NCI-H146 treated with DMSO at 0.1 percent for 48 hours (cell line): Measurements from ENCODE around the gene KRT75.

Source experiments
- DNase-seq: peaks from one replicate; lab custom pipeline; 2025; ENCODE audit not compliant: unreplicated experiment; lab: John Stamatoyannopoulos, UW

Gene KRT75

DNA sequence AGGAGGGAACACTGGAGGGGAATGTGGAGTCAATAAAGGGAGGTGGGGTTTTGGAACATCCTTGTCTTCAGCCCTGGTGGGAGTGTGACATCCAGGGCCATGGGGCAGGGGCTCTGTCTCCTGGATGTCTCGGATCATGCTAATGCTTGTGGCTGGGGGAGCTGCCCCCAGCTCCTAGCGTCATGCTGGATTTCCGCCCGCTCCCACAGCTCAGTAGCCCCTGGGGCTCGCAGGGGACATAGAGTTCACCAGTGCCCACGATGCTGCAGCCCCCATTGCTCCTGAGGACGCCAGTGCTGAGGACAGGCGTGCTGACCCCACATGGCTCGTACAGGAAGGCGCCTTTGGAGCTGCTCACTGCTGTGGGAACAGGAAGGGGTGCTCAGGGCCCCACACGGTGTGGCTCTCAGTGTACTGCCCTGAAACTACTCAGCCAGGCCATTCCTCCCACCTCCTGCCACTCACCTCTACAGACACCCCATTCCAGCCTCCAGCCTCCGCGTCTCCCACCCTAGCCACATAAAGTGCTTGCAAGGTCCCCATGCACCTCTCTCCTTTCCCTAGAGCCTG, 39.2 kb downstream of the KRT75 start:
- DNase-seq, result no peak

- DNase-seq, result no peak
Measured at GRCh38 chr12:52392465-52393007, 41.6 kb downstream of the KRT75 start.

- no peak for DNase-seq
Measured at GRCh38 chr12:52391618-52392002, 42.6 kb downstream of the KRT75 start.

DNA sequence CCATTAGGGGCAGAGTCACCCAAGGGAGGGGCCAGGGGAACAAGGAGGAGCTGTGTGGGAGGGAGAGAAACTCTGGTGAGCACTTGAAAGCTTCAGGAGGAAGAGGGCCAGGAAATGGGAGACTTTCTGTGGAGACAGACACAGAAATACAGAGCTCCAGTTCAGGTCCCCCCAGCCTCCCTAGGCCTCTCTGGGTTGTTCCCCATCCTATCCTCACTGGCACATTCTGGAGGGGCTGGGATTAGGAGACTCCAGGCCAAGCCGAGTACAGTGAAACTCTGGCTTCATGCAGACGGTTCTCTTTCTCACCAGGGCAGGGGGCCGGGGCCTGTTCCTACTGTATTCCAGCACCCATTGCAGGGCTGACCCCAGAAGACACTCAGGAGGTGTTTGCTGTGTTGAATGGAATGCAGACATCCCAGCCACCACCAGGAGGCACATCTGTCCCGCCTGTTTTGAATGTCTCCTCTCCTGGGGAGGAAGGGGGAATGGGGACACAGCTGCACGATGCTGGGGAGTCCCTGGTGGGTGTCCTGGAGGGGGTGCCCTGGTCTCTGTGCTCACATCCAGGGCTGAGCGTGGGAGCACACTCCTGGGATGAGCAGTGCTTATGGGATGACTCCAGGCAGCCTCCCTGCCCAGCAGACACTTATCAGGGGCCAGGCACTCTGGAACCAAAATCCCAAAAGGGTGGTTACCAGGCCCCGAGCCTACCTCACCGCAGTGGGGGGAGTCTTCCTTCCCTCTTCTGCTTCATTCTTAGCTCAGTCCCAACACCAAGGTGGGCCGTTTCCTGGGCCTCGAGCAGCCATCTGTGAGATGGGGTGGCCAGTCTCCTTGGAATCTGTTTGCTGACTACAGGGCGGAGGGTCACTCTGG, 43.2 kb downstream of the KRT75 start:
- DNase-seq, result no peak

- DNase-seq, result no peak
Measured at GRCh38 chr12:52389313-52390207, 44.6 kb downstream of the KRT75 start.

DNA sequence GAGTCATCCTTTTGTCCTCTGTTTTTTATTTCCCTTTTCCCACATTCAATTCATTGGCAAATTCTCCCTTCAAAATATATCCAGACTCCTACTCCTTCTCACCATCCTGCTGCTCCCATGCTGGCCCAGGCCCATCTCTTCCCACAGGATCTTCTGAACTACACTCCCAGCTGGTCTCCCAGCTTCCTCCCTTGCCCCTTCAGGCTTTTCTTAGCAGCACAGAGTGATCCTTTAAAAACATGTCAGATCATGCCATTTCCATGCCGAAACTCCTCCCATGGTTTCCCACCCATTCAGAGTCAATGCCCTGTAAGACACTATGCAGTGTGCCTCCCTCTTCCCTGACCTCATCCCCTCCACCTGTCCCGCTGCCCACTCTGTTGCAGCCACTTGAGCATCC, 46.3 kb downstream of the KRT75 start:
- DNase-seq, result no peak

DNA sequence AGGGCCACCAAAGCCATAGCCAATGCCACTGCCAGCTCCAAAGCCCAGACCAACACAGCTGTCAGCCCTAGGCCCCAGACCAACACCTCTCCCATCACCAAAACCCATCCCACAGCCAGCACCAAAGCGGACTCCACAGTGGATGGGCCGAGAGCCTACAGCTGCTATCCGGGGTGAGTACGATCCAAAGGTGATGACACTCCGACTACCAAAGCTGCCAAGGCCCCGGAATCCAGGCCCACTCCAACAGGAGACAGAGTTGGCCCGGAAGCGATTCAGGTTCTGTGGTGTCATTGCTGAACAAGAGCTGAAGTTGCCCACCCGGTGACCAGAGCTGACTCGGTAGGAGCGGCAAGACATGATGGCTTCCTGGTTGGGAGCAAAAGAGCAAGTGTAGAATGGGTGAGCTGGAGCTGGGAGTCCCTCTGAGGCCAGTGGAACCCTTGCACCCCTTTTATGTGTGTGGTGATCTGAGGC, 48.9 kb downstream of the KRT75 start, which contains the start of gene KRT84:
Gene KRT84, minus strand, starts transcription at position 427 of the 477 bp plus-strand sequence. Its CDS starts 67 bp downstream, at position 360.
- DNase-seq, result no peak

DNA sequence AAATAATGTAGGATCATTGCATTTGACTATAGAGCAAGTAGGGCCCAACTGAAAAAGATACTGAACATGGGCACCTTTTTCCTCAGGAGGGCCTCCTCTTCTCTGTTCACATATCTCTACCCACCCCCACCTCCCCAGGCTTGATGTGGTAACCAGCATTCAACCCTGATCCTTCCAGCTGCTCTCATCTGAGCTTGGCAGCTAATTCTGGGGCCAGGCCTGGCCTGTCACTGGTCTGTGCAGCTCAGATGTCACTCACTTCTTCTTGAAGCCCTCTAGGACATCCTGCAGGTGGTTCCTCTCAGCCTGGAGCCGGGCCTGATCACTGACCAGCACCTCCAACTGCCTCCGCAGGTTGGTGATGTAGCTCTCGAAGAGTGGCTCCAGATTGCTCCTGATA, 50.8 kb downstream of the KRT75 start:
- DNase-seq, result no peak

DNA sequence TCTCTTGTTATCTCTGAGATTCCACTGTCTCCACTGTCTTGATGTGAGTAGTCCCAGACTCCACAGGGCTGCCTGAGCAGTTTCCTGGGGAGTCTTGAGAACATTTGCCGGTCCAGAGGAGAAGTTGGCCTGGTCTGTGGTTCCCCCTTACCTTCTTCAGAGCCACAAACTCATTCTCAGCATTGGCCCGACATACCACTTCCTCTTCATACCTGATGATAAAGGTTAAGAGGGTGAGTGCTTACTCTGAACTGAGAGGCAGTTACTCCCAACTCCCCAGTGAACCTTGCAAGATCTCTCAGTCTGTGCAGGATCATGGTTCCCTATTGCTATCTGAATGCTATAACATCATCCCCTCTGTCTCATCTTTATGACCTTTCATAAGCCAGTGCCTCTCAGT, 51.3 kb downstream of the KRT75 start:
- DNase-seq, result no peak

DNA sequence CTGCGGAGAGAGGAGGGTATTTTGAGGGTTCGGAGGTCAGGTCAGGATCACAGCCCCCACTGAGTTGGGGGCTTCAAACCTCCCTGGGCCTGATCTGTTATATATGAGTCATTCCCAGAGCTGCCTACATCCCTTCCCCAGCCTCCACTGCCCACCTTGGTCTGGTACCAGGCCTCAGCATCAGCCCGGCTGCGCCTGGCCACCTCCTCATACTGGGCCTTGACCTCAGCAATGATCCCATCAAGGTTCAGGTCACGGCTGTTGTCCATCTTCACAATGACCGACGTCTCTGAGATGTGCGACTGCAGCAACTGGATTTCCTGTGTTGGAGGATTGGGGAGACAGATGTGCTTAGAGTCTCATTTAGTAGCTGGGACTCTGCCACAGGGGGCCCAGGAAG, 53.0 kb downstream of the KRT75 start:
- DNase-seq, result no peak

DNA sequence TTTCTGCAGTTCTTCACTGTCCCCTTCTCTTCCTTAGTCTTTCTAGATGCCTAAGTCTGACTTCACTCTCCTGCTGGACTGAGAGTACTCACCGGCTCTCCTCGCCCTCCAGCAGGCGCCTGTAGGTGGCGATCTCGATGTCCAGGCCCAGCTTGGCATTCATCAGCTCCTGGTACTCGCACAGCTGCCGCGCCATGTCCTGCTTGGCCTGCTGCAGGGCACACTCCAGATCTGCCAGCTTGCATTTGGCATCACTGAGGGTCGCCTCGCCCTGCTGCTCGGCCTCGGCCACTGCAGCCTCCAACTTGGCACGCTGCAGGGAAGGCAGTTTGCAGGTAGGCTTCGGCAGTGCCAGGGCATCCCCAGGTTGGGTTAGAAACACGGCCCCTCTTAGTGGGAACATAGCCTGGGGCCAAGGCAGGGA, 53.9 kb downstream of the KRT75 start:
- no peak for DNase-seq

DNA sequence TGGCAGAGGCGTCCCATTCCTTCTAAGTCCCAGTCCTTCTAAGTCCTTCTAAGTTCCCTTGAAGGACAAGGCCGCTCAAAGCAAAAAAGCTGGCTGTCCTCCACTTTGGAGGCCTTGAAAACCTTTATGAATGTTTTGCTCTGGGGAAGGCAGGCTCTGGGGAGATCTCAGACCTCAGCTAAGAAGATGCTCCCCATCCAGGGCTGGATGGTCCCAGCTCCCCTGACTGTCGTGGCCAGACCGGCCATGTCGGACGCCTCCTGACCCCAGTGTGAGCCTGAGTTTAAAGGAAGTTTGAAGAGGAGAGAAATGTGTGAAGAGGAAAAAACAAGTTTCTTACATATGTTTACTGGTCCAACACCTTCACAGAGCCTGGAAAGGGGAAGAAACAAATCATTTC, 54.6 kb downstream of the KRT75 start:
- DNase-seq, result no peak

GRCh38 chr12:52378091-52378490, 56.1 kb downstream of the KRT75 start:
- no peak for DNase-seq

GRCh38 chr12:52377266-52377665, 56.9 kb downstream of the KRT75 start:
- no peak for DNase-seq
